ENCODE data around the gene VARS2. TPM values are rescaled to one million over a fixed set of nuclear protein-coding genes. Genes with fewer than 3 reads are reported as not detected.

VARS2 gene
- total and polyA plus RNA-seq, 4 donors, result 9.4 to 23.3 (median 16.3) TPM

- no peak for TF ChIP-seq MAX (IDR thresholded peaks at IDR 0.05)
- TF ChIP-seq YY1 (IDR thresholded peaks at IDR 0.05), result no peak
- no peak for TF ChIP-seq SP1 (IDR thresholded peaks at IDR 0.05)
- TF ChIP-seq HNF4A (conservative IDR thresholded peaks at IDR 0.05), result no peak
These were observed 16.5 kb downstream of the VARS2 start (continued) for GRCh38 chr6:30930506-30930905.

- H3K36me3 ChIP-seq (ENCODE audit: control insufficient read depth in 4 of 4, insufficient read depth in 3 of 4, low read depth in 1 of 4, low read length in 3 of 4), result peaks cover 0 to 12% (median 3%) of the 10 kb centered on the region in 4 donors
- H3K4me3 ChIP-seq (ENCODE audit: low read depth in 1 of 3, low read length in 3 of 3), result no peak overlapping the region
- no peak for TF ChIP-seq FOXA1 (IDR thresholded peaks at IDR 0.05)
- TF ChIP-seq ATF3 (IDR thresholded peaks at IDR 0.05), result no peak
- no peak for TF ChIP-seq EGR1 (IDR thresholded peaks at IDR 0.05; ENCODE audit: low read depth in 2 of 2)
- no peak overlapping the region for H3K27ac ChIP-seq (ENCODE audit: low read depth in 1 of 2, low read length in 2 of 2)
- no peak overlapping the region for H3K9ac ChIP-seq (ENCODE audit: low read depth in 1 of 2, low read length in 2 of 2)
- H3K9me3 ChIP-seq (ENCODE audit: control insufficient read depth in 4 of 4, low read length in 3 of 4), result peaks cover 0 to 3% (median 1%) of the 10 kb centered on the region in 4 donors
- no peaks in the 10 kb centered on the region for H3K4me1 ChIP-seq (ENCODE audit: control insufficient read depth in 4 of 4, insufficient read depth in 4 of 4, low read length in 3 of 4)
- no peak for DNase-seq (ENCODE audit: low spot score)
- WGBS, result 58% methylated on average over 8 of the region's 8 CpGs
- H3K27me3 ChIP-seq (ENCODE audit: control insufficient read depth in 4 of 4, insufficient read depth in 4 of 4, low read length in 3 of 4), result no peaks in the 10 kb centered on the region
These were observed 17.2 kb downstream of the VARS2 start for GRCh38 chr6:30931272-30931671.

GRCh38 chr6:30931969-30932645, 18.1 kb downstream of the VARS2 start, which contains the start of gene SFTA2:
TSS of gene SFTA2 (minus strand) at chr6:30932170. CDS start at chr6:30932096, 74 bp downstream.
- no peak for DNase-seq (ENCODE audit: low spot score)
- no peak within 1 kb of the TSS for H3K4me3 ChIP-seq (ENCODE audit: low read depth in 1 of 3, low read length in 3 of 3)

More at GRCh38 chr6:30931969-30932645, 18.1 kb downstream of the VARS2 start, which contains the start of gene SFTA2:
- Histone ChIP-seq H3K27me3 (ENCODE audit: control insufficient read depth in 4 of 4, insufficient read depth in 4 of 4, low read length in 3 of 4) (peaks cover 0 to 5% (median 0%) of the 10 kb centered on the region in 4 donors), H3K9me3 (ENCODE audit: control insufficient read depth in 4 of 4, low read length in 3 of 4) (peaks cover 0 to 3% (median 1%) of the 10 kb centered on the region in 4 donors), H3K9ac (ENCODE audit: low read depth in 1 of 2, low read length in 2 of 2) (no peak within 1 kb of the TSS), H3K27ac (ENCODE audit: low read depth in 1 of 2, low read length in 2 of 2) (no peak within 1 kb of the TSS), H3K4me1 (ENCODE audit: control insufficient read depth in 4 of 4, insufficient read depth in 4 of 4, low read length in 3 of 4) (no peaks in the 10 kb centered on the region), H3K36me3 (ENCODE audit: control insufficient read depth in 4 of 4, insufficient read depth in 3 of 4, low read depth in 1 of 4, low read length in 3 of 4) (peaks cover 0 to 3% (median 0%) of the 10 kb centered on the region in 4 donors)
- WGBS, result 71% methylated on average over 7 of the region's 7 CpGs
- TF ChIP-seq GABPA (IDR thresholded peaks at IDR 0.05 in 1 of 2, conservative IDR thresholded peaks at IDR 0.05 in 1 of 2), result no peak
- no peak for TF ChIP-seq HNF4G (IDR thresholded peaks at IDR 0.05)
- no peak for TF ChIP-seq YY1 (IDR thresholded peaks at IDR 0.05)
- TF ChIP-seq NR2F2 (IDR thresholded peaks at IDR 0.05), result no peak
- no peak for TF ChIP-seq TAF1 (conservative IDR thresholded peaks at IDR 0.05)
- TF ChIP-seq ZBTB33 (IDR thresholded peaks at IDR 0.05), result no peak
- TF ChIP-seq RAD21 (IDR thresholded peaks at IDR 0.05), result no peak
